DMS 273 treated with DMSO at 0.1 percent for 48 hours (cell line): ENCODE measurements around the gene ANTXR2.
"Not testable (repeated sequence)": the region's sequence is repeated elsewhere in the genome, so short reads cannot be mapped to it uniquely, and the experiment has no call there.

Experiments
- DNase-seq: peaks from one replicate; lab custom pipeline; 2025; lab: John Stamatoyannopoulos, UW

ANTXR2 gene

DNA sequence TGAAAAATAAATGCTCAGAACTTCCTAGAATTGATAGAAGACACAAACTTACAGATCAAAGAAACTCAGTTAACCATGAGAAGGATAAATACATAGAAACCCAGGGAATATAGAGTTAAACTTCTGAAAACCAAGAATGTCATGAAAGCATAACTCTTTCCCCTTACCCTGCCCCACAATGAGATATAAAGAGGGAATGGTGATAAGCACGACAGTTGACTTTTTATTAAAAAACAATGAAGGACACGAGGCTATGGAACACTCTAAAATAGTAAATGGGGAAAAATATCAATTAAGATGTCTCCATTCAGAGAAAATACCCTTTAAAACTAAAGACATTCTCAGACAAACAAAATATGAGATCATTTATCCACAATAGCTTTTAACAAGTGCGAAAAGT, 154.7 kb downstream of the ANTXR2 start:
- DNase-seq, result no peak

DNA sequence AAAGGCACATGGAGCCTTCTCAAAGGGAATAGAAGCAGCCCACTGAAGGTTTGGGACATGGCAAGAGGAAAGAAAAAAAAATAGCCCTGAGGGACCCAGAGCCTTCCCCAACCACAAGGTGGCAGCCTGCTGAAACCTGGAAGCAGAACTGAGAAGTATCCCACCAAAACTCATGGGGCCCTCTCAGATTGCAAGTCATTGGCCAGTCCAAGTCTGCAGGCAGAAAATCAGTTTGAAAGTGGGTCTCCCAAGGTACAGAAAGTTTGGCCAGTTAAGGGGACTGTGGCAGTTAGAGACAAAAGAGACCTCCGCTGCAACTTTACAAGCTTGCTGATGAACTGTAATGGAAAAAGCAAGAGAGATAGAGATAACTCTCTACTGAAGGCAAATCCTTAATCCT, 155.8 kb downstream of the ANTXR2 start:
- no peak for DNase-seq

GRCh38 chr4:79915246-79915645, 157.8 kb downstream of the ANTXR2 start:
- no peak for DNase-seq

- DNase-seq, result no peak
These were observed 159.4 kb downstream of the ANTXR2 start for GRCh38 chr4:79913581-79913980.

DNA sequence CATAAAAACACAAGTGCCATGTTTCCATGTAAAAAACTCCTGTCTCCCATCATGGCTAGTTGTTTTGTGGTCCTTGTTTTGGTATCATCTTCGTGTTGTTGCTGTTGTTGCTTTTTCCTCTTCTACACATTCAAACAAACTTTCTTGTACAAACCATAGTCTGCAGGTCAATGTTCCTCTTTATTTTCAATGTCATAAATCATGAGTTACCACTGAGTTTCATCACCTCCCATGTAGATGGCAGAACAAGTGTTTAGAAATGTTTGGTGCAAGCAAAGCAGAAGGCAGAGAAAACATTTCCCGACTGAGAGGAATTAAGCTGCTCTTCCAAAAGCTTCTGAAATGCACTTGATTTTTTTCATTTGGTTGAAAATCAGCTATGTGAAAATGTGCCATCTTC, 166.0 kb downstream of the ANTXR2 start:
- DNase-seq, result no peak

- no peak for DNase-seq
These were observed 166.7 kb downstream of the ANTXR2 start for GRCh38 chr4:79906303-79906702.

- no peak for DNase-seq
These were observed 167.8 kb downstream of the ANTXR2 start for GRCh38 chr4:79905212-79905611.

GRCh38 chr4:79904331-79904730, 168.7 kb downstream of the ANTXR2 start:
- no peak for DNase-seq

GRCh38 chr4:79900182-79900581, 172.8 kb downstream of the ANTXR2 start:
- no peak for DNase-seq

DNA sequence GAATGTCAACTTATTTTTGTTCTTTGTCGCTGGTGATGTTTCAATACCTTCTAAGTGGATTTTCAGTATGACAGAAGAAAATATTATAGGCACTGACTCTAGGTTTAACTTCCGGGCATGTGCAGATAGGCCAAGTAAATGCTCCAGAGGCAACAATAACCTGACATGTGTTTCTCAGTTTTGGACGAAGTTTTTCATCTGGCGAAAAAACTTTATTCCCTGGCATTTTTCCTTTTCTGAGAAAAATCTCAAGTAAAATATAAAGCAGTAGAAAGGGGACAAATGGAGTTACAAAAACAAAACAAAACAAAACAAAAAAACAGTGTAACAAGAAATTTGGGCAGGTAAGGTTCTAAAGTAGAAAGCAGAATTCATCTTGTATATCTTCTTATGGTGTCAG, 173.5 kb downstream of the ANTXR2 start:
- DNase-seq, result no peak

DNA sequence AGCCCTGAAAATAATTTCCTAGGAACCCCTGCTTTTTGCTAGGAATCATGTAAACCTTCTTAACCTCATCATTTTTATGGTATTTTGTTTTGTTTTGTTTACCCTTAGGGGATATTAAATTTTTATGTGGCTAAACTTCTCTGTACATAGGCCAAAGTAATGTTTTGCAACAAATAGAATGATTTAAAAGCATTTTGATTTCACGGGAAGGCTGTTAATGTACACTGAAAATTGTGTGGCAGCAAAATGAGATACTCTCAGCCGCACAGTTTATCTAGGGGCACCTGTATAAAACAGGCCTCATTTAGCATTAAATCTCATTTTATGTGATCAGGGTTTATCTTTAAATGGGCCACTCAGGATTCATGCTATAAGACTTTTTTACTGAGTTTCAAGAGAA, 175.0 kb downstream of the ANTXR2 start:
- DNase-seq, result no peak

DNA sequence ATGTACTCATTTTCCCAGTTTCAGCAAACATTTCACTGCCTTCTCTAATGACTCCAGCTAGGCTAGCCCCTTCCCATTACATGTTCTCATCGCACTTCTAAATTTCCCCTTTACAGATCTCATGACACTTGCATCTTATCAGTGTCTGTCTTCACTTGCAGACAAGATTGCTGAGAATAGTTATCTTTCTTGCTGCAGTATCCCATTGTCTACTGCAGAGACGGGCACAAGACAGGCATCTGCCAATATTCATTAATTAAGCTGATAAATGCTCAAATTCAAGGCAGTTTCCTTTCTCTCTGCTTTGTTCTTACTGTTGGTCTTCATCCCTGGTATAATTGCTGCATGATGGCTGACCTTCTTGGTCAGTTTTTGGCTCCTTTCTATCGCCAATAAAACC, 175.9 kb downstream of the ANTXR2 start:
- DNase-seq, result no peak

GRCh38 chr4:79893456-79893855, 179.6 kb downstream of the ANTXR2 start:
- no peak for DNase-seq

DNA sequence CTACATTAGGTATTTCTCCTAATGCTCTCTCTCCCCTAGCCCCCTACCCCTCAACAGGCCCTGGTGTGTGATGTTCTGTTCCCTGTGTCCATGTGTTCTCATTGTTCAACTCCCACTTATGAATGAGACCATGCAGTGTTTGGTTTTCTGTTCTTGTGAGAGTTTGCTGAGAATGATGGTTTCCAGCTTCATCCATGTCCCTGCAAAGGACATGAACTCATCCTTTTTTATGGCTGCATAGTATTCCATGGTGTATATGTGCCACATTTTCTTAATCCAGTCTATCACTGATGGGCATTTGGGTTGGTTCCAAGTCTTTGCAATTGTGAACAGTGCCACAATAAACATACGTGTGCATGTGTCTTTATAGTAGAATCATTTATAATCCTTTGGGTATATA, 184.0 kb downstream of the ANTXR2 start:
- DNase-seq, result not testable (repeated sequence)

GRCh38 chr4:79886557-79886956, 186.5 kb downstream of the ANTXR2 start:
- no peak for DNase-seq

DNA sequence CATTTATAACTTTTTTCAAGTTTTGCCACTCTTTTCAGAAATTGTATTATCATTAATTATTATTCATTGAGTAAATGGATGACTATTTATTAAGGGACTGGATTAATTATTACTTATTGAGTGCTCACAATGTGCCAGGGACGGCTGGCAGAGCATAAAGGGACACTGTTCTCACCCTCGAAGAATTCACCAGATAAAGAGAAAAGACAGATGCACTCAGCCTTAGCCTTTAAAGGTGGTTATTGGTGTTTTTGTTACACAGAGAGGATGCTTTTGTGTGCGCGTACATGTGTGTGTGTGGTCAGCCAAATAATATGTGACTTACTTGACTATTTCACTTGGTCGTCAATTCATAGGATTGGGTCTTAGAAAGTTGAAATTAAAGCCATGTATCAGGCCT, 187.0 kb downstream of the ANTXR2 start:
- DNase-seq, result no peak

DNA sequence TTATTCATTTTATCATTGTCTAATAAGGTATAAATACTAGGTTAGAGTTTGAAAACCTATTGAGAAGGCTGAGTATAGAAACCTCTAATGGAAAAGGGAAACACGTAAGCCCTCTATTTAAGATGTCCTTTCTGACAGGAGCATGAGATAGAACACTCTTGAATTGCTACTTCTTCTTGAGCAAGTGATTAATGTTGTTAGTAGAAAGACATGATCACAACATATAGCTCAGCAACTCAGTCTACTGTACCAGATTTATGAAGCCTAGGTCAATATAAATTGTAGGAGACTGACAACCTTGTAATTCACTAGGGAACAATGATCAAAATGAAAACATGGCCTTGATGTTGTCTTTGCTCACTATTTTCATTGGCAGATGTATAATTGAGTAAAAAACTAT, 189.7 kb downstream of the ANTXR2 start:
- no peak for DNase-seq

DNA sequence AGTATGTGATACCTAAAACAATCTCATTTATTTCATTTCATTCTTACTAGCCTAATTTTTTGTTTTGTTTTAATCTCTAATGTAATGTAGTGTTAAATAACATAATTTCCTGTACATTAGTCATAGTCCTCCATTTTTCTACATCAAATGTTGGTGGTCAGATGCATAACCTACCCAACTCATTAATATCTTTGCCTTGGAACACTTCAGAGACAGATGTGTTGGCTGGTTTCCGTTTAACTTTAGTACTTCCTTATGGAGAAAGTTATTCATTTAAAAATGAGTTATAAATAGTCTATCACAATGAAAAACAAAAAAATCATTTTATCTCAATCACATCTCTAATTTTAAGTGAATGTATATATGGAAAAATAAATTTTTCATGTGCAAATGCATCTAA, 190.2 kb downstream of the ANTXR2 start:
- DNase-seq, result no peak

GRCh38 chr4:79881407-79881806, 191.6 kb downstream of the ANTXR2 start:
- DNase-seq, result no peak

- DNase-seq, result no peak
These were observed 195.5 kb downstream of the ANTXR2 start for GRCh38 chr4:79877511-79877910.

GRCh38 chr4:79875344-79875899, 197.6 kb downstream of the ANTXR2 start:
- DNase-seq, result no peak

DNA sequence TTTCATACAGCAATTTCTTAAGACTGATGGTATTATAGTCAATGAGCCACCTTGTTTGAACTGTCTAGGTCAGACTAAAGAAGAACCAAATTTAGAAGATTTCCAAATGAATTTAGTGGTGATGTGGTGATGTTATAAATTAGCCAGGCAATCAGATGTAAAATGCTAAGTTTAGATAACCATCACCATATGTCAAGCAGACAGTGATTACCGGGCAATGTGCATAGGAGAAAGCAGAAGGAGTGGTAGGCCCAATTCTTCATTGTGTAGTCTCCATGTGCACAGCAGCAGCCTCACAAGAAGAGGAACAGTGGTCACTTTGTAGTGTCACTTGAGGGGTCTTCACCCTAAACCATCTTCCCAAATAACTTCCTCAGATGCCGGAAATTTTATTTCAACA, 198.8 kb downstream of the ANTXR2 start:
- peak; percentile 36 for DNase-seq

DNA sequence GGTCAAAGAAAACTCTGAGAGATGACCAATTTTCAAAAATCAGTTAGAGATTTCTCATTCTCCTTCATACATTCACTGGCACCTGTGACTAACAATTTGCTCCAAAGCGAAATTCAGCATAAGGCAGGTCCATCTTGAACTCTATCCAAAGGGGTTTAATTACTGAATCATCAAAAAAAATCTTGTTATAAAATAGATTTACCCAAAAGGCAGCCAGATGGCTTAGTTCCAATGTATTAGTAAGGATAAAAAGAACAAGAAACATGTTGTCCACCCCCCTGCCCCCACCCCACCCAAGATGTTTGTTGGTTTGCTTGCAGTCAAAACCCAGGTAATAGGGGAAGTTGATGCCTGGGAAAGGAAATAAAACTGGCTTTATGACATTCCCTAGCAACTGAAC, 200.3 kb downstream of the ANTXR2 start:
- DNase-seq, result peak; percentile 16

GRCh38 chr4:79871961-79872360, 201.1 kb downstream of the ANTXR2 start:
- DNase-seq, result no peak
